Mesodermal cell (in vitro differentiated cells): Measurements from ENCODE around the gene LECT2. TPM values are rescaled to one million over a fixed set of nuclear protein-coding genes. Genes with fewer than 3 reads are reported as not detected.

Experiments
- H3K27ac ChIP-seq: 2 replicates; pipeline ENCODE4 v1.7.0; 2013; ENCODE audit warnings: mild to moderate bottlenecking, low read depth, low read length, moderate library complexity; ENCODE audit not compliant: severe bottlenecking
- H3K36me3 ChIP-seq: 2 replicates; pipeline ENCODE4 v1.7.1; 2013; ENCODE audit warnings: mild to moderate bottlenecking, low read length, moderate library complexity; ENCODE audit not compliant: control insufficient read depth, insufficient read depth
- H3K4me1 ChIP-seq: one replicate; pipeline ENCODE4 v1.7.1; 2013; ENCODE audit warnings: mild to moderate bottlenecking, low read length; ENCODE audit not compliant: insufficient read depth, control insufficient read depth, poor library complexity, severe bottlenecking
- H3K4me3 ChIP-seq: 2 replicates; pipeline ENCODE4 v1.7.0; 2013; ENCODE audit warnings: low read length, control low read depth, mild to moderate bottlenecking; ENCODE audit not compliant: insufficient read depth, poor library complexity, severe bottlenecking; ENCODE audit errors: extremely low read depth
- H3K9me3 ChIP-seq: 2 replicates; pipeline ENCODE4 v1.7.1; 2013; ENCODE audit warnings: mild to moderate bottlenecking, low read length, moderate library complexity; ENCODE audit not compliant: control insufficient read depth
- WGBS, 2 experiments: methylation state at CpG; one replicate each; pipeline ENCODE4 v1.1.5; 2013; ENCODE audit warnings: missing lambda C conversion rate in 2 of 2; ENCODE audit not compliant: insufficient coverage in 2 of 2; 5-methylcytosine and 5-hydroxymethylcytosine counted together
- polyA plus RNA-seq, 2 experiments: library from polyadenylated mRNA; stranded (reverse); fragments of 50-300 nt; gene quantifications; one replicate each; pipeline ENCODE4 v1.2.3, GENCODE V29; 2013

Gene LECT2
- not detected for polyA plus RNA-seq (2013, experiment 1 of 2)
- not detected for polyA plus RNA-seq (2013, experiment 2 of 2)

DNA sequence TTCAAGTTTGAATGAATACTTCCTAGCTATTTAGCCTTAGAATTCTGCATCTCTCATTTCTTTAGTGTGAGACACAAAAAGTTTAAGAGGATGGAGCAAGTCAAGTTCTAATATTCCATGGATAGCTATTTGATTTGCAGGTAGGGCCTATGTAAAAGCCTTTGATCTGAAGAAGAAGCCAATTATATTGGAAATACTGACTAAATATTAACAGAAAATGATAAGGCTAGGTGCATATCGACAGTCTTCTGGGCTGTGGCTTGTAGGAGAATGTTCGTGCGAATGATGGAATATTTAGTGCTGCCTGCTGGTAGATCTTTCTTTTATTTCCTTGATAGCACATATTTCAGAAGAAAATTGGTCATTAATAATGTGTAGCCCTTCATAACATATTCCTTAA, at the start of gene LECT2:
Gene LECT2 (minus strand): TSS at position 85 of the 400 bp plus-strand sequence. CDS start 150 bp downstream, outside the sequence.
- H3K4me1 ChIP-seq: no peaks in the 10 kb centered on the region
- H3K27ac ChIP-seq: no peak within 1 kb of the TSS
- WGBS, 2 experiments: 100% methylated on average over 1 of the region's 3 CpGs; no CpG with 5 or more reads in 1 of the 2 experiments
- H3K9me3 ChIP-seq: no peaks in the 10 kb centered on the region
- no peak within 1 kb of the TSS for H3K4me3 ChIP-seq
- H3K36me3 ChIP-seq: no peaks in the 10 kb centered on the region

DNA sequence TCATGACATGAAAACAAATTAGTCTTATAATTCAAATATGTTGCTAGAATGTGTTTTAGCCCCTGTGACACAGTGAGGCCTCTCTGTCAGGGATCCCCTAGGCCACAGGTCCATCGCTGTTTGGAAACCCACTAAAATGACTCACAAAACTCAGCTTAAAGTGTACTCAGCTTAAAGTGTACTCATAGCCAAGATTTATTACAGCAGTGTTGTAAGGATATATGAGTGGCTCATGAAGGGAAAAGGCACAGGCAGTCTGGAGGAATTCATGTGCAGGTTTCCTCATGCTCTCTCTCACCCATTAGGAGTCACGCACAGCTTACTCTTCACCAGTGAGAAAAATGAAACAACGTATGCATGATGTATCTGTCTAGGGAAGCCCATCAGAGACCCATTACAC, 49.7 kb upstream of the LECT2 start:
- WGBS, 2 experiments: 100% methylated on average over 1 of the region's 3 CpGs; no CpG with 5 or more reads in 1 of the 2 experiments
- Histone ChIP-seq H3K4me3 (no peak overlapping the region), H3K9me3 (no peaks in the 10 kb centered on the region), H3K36me3 (no peaks in the 10 kb centered on the region), H3K4me1 (peaks cover 23% of the 10 kb centered on the region), H3K27ac (no peak overlapping the region)

DNA sequence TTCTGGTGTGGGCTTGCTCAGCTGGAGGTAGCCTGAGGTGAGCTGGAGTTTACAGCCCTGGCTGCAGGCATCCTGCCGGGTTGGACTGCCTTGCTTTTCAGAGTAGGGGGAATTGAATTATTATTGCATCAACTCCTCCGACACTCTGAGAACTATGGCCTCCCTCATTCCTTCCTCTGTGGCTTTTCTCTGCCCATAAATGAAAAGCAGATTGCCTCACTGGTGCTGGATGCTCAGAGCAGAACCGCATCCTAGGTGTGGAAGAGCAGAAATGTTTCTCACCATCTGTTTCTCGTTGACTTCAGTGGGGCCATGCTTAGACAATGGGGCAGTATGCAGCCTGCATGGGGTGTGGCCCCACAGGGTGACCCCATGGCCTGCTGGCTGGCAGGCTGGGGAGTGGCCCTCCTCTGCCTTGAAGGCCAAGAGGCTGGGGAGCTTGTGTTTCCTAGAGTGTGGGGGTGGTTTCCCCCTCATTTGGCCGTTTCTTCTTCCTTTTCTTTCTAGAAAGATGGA, 46.7 kb upstream of the LECT2 start:
- Histone ChIP-seq H3K4me3 (no peak overlapping the region), H3K9me3 (no peaks in the 10 kb centered on the region), H3K36me3 (no peaks in the 10 kb centered on the region), H3K4me1 (peaks cover 26% of the 10 kb centered on the region), H3K27ac (no peak overlapping the region)
- 80 to 100% methylated on average over 2 of the region's 5 CpGs for WGBS, 2 experiments

GRCh38 chr5:136000932-136001331, 46.1 kb upstream of the LECT2 start:
- peaks cover 26% of the 10 kb centered on the region for H3K4me1 ChIP-seq
- H3K36me3 ChIP-seq: no peaks in the 10 kb centered on the region
- peaks cover 1% of the 10 kb centered on the region for H3K9me3 ChIP-seq
- H3K27ac ChIP-seq: no peak overlapping the region
- H3K4me3 ChIP-seq: no peak overlapping the region
- 90 to 100% methylated on average over 1 to 2 of the region's 3 CpGs for WGBS, 2 experiments

- peaks cover 5% of the 10 kb centered on the region for H3K9me3 ChIP-seq
- 87 to 100% methylated on average over 1 to 2 of the region's 2 CpGs for WGBS, 2 experiments
- H3K4me1 ChIP-seq: peaks cover 27% of the 10 kb centered on the region
- no peaks in the 10 kb centered on the region for H3K36me3 ChIP-seq
- no peak overlapping the region for H3K4me3 ChIP-seq
- peak overlapping the region; percentile 71 for H3K27ac ChIP-seq
These were observed 45.4 kb upstream of the LECT2 start for GRCh38 chr5:136000147-136000546.

GRCh38 chr5:135999406-136000139, 44.8 kb upstream of the LECT2 start:
- no peaks in the 10 kb centered on the region for H3K36me3 ChIP-seq
- peak overlapping the region; percentile 71 for H3K27ac ChIP-seq
- no peak overlapping the region for H3K4me3 ChIP-seq
- 52 to 86% methylated on average over 5 of the region's 8 CpGs for WGBS, 2 experiments
- peaks cover 5% of the 10 kb centered on the region for H3K9me3 ChIP-seq
- H3K4me1 ChIP-seq: peaks cover 27% of the 10 kb centered on the region

DNA sequence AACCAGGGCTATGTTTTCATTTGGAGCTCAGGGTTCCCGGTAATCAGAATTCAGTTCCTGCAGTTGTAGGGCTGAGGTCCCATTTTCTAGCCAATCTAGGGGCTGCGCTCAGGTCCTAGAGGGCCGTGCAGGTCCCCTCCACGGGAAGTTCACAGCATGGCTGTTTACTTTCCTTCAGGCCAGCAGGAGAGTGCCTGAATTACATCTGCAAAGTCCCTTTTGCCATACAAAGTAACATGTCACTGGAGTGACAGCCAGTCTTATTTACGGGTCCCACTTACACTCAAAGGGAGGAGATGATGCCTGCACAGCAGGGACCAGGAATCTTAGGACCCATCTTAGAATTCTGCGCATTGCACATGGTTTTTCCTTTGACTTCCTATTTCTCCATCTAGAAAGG, 44.1 kb upstream of the LECT2 start:
- no peak overlapping the region for H3K4me3 ChIP-seq
- WGBS, 2 experiments: 76 to 78% methylated on average over 5 of the region's 6 CpGs
- H3K4me1 ChIP-seq: peaks cover 27% of the 10 kb centered on the region
- H3K27ac ChIP-seq: peak overlapping the region; percentile 20
- peaks cover 5% of the 10 kb centered on the region for H3K9me3 ChIP-seq
- H3K36me3 ChIP-seq: no peaks in the 10 kb centered on the region

- H3K9me3 ChIP-seq: peaks cover 5% of the 10 kb centered on the region
- no peaks in the 10 kb centered on the region for H3K36me3 ChIP-seq
- H3K27ac ChIP-seq: no peak overlapping the region
- 81% methylated on average over 6 to 7 of the region's 8 CpGs for WGBS, 2 experiments
- no peak overlapping the region for H3K4me3 ChIP-seq
- H3K4me1 ChIP-seq: peaks cover 37% of the 10 kb centered on the region
These were observed 43.0 kb upstream of the LECT2 start for GRCh38 chr5:135997673-135998335.

- 100% methylated on average over 1 of the region's 2 CpGs for WGBS, 2 experiments
- no peaks in the 10 kb centered on the region for H3K36me3 ChIP-seq
- H3K27ac ChIP-seq: no peak overlapping the region
- peaks cover 38% of the 10 kb centered on the region for H3K4me1 ChIP-seq
- peaks cover 5% of the 10 kb centered on the region for H3K9me3 ChIP-seq
- no peak overlapping the region for H3K4me3 ChIP-seq
These were observed 41.8 kb upstream of the LECT2 start for GRCh38 chr5:135996611-135997010.

DNA sequence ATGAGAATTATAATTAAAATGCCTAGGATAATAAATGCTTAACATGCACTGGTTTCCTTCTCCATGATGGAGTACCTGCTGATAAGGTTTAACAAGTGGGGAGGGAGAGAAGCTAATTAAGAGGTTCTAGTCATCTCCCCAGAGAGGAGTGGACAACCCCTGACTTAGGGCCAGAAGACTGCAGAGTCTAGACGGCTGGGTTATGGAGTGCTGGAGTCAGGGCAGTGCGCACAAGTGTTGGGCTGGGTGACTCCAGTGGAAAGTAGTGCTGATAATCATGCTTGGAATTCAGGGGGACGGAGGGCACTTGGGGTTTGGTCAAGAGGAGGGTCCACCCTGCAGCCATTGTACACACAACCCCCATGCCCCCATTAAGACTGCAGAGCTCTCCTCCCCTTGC, 41.2 kb upstream of the LECT2 start:
- Histone ChIP-seq H3K4me1 (peaks cover 38% of the 10 kb centered on the region), H3K9me3 (peaks cover 5% of the 10 kb centered on the region), H3K4me3 (no peak overlapping the region), H3K27ac (no peak overlapping the region), H3K36me3 (no peaks in the 10 kb centered on the region)
- 63 to 100% methylated on average over 1 of the region's 3 CpGs for WGBS, 2 experiments
